Cardiac fibroblast (primary cell): Measurements from ENCODE around the gene OPCML.

Source experiments
- DNase-seq, 2 donors: peaks; one replicate each; pipeline versions ENCODE4 v3.0.0 to v3.0.0-alpha.2; 2010; ENCODE audit warnings: low read depth in 2 of 2
- H3K4me3 ChIP-seq, 2 donors: replicated peaks in 1 of 2; 1 replicate in 1 of 2; 2 replicates in 1 of 2; pipeline ENCODE4 v1.5.1; 2011; ENCODE audit warnings: low read depth in 2 of 2, low read length in 2 of 2, mild to moderate bottlenecking in 2 of 2, moderate library complexity in 1 of 2
- CTCF ChIP-seq: IDR thresholded peaks from one replicate; pipeline ENCODE4 v1.5.1; 2011; ENCODE audit warnings: low read depth, mild to moderate bottlenecking, low read length, inconsistent platforms

Gene OPCML

GRCh38 chr11:132463295-132464002 is 1068.9 kb downstream of the OPCML start:
- TF ChIP-seq CTCF, result no peak
- no peak overlapping the region for H3K4me3 ChIP-seq
- no peak for DNase-seq

GRCh38 chr11:132459736-132460135 is 1072.6 kb downstream of the OPCML start:
- no peak for TF ChIP-seq CTCF
- no peak for DNase-seq
- H3K4me3 ChIP-seq, result no peak overlapping the region

- no peak for DNase-seq
- TF ChIP-seq CTCF, result no peak
- H3K4me3 ChIP-seq, result no peak overlapping the region
Observed at GRCh38 chr11:132457445-132457844, 1074.9 kb downstream of the OPCML start.

- no peak for DNase-seq
- no peak overlapping the region for H3K4me3 ChIP-seq
- TF ChIP-seq CTCF, result no peak
Observed at GRCh38 chr11:132456751-132457328, 1075.5 kb downstream of the OPCML start.

GRCh38 chr11:132455044-132455443 is 1077.3 kb downstream of the OPCML start:
- no peak for TF ChIP-seq CTCF
- H3K4me3 ChIP-seq, result no peak overlapping the region
- DNase-seq, result no peak

- no peak for DNase-seq
- no peak for TF ChIP-seq CTCF
- no peak overlapping the region for H3K4me3 ChIP-seq
Observed at GRCh38 chr11:132453406-132453805, 1078.9 kb downstream of the OPCML start.
